ENCODE measurements around the gene SIAH2.
A peak's percentile ranks its signal among the peaks of the same experiment; 100 is the strongest.

- peak; percentile 68; the same call in 1 of the 2 replicates for TF ChIP-seq MAX (CRISPR knock-in tag; IDR thresholded peaks at IDR 0.05)
- TF ChIP-seq, protein P1, sequence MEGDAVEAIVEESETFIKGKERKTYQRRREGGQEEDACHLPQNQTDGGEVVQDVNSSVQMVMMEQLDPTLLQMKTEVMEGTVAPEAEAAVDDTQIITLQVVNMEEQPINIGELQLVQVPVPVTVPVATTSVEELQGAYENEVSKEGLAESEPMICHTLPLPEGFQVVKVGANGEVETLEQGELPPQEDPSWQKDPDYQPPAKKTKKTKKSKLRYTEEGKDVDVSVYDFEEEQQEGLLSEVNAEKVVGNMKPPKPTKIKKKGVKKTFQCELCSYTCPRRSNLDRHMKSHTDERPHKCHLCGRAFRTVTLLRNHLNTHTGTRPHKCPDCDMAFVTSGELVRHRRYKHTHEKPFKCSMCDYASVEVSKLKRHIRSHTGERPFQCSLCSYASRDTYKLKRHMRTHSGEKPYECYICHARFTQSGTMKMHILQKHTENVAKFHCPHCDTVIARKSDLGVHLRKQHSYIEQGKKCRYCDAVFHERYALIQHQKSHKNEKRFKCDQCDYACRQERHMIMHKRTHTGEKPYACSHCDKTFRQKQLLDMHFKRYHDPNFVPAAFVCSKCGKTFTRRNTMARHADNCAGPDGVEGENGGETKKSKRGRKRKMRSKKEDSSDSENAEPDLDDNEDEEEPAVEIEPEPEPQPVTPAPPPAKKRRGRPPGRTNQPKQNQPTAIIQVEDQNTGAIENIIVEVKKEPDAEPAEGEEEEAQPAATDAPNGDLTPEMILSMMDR (IDR thresholded peaks at IDR 0.05) = no peak
- TF ChIP-seq, protein P2, sequence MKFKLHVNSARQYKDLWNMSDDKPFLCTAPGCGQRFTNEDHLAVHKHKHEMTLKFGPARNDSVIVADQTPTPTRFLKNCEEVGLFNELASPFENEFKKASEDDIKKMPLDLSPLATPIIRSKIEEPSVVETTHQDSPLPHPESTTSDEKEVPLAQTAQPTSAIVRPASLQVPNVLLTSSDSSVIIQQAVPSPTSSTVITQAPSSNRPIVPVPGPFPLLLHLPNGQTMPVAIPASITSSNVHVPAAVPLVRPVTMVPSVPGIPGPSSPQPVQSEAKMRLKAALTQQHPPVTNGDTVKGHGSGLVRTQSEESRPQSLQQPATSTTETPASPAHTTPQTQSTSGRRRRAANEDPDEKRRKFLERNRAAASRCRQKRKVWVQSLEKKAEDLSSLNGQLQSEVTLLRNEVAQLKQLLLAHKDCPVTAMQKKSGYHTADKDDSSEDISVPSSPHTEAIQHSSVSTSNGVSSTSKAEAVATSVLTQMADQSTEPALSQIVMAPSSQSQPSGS (CRISPR knock-in tag; IDR thresholded peaks at IDR 0.05; ENCODE audit: borderline replicate concordance, low read depth) = no peak
- TF ChIP-seq TEAD1 (CRISPR knock-in tag; IDR thresholded peaks at IDR 0.05) = 0 out of 2 replicates have a peak, but pooled peaks have one; percentile 11
- TF ChIP-seq, protein P3, sequence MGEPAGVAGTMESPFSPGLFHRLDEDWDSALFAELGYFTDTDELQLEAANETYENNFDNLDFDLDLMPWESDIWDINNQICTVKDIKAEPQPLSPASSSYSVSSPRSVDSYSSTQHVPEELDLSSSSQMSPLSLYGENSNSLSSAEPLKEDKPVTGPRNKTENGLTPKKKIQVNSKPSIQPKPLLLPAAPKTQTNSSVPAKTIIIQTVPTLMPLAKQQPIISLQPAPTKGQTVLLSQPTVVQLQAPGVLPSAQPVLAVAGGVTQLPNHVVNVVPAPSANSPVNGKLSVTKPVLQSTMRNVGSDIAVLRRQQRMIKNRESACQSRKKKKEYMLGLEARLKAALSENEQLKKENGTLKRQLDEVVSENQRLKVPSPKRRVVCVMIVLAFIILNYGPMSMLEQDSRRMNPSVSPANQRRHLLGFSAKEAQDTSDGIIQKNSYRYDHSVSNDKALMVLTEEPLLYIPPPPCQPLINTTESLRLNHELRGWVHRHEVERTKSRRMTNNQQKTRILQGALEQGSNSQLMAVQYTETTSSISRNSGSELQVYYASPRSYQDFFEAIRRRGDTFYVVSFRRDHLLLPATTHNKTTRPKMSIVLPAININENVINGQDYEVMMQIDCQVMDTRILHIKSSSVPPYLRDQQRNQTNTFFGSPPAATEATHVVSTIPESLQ (CRISPR knock-in tag; IDR thresholded peaks at IDR 0.05) = no peak
Observed at GRCh38 chr3:150703299-150703755, 59.6 kb downstream of the SIAH2 start.

All from WTC11 (cell line).